Neural cell (in vitro differentiated cells): Measurements from ENCODE around the gene RFX8. TPM values are rescaled to one million over a fixed set of nuclear protein-coding genes. Genes with fewer than 3 reads are reported as not detected.

Experiments used
- H2AFZ ChIP-seq: fragments of 200-600, 300-800 bp; sonication (generic), shearing (Covaris generic); 2 replicates; pipeline ENCODE4 v1.6.0; 2014; ENCODE audit warnings: low read depth, mild to moderate bottlenecking, antibody characterized with exemption, low read length, moderate library complexity
- H3F3A ChIP-seq: fragments of 200-600 bp; shearing (Covaris generic); 2 replicates; pipeline ENCODE4 v1.6.1; 2016; ENCODE audit warnings: mild to moderate bottlenecking, moderate library complexity, mixed read lengths, antibody characterized with exemption, low read length; ENCODE audit not compliant: insufficient read depth, poor library complexity, severe bottlenecking
- H3K27ac ChIP-seq: fragments of 200-600, 300-800 bp; sonication (generic), shearing (Covaris generic); 2 replicates; pipeline ENCODE4 v1.5.1; 2014; ENCODE audit warnings: mild to moderate bottlenecking, low read length, moderate library complexity
- H3K27me3 ChIP-seq: fragments of 300-800, 200-600 bp; sonication (generic), shearing (Covaris generic); 2 replicates; pipeline ENCODE4 v1.6.0; 2014; ENCODE audit warnings: mild to moderate bottlenecking, low read depth, low read length, moderate library complexity; ENCODE audit not compliant: insufficient read depth
- H3K36me3 ChIP-seq: fragments of 300-800, 200-600 bp; sonication (generic), shearing (Covaris generic); 2 replicates; pipeline ENCODE4 v1.5.1; 2014; ENCODE audit warnings: mild to moderate bottlenecking, antibody characterized with exemption, low read length, moderate library complexity; ENCODE audit not compliant: insufficient read depth
- H3K4me2 ChIP-seq: fragments of 300-800, 200-600 bp; sonication (generic), shearing (Covaris generic); 2 replicates; pipeline ENCODE4 v1.6.0; 2014; ENCODE audit warnings: mild to moderate bottlenecking, low read length
- H3K4me3 ChIP-seq: fragments of 300-800, 200-600 bp; sonication (generic), shearing (Covaris generic); 2 replicates; pipeline ENCODE4 v1.5.1; 2014; ENCODE audit warnings: mild to moderate bottlenecking, low read length, moderate library complexity
- H3K79me2 ChIP-seq: fragments of 200-600 bp; shearing (Covaris generic); replicated peaks from 2 replicates; pipeline ENCODE4 v1.6.0; 2014; ENCODE audit warnings: mild to moderate bottlenecking, low read length, moderate library complexity; ENCODE audit not compliant: insufficient read depth
- H3K9ac ChIP-seq: fragments of 300-800, 200-600 bp; sonication (generic), shearing (Covaris generic); 2 replicates; pipeline ENCODE4 v1.6.1; 2016; ENCODE audit warnings: mild to moderate bottlenecking, low read length, mixed read lengths
- H3K9me2 ChIP-seq: fragments of 200-600 bp; shearing (Covaris generic); 2 replicates; pipeline ENCODE4 v1.6.1; 2016; ENCODE audit warnings: mild to moderate bottlenecking, low read length, mixed read lengths; ENCODE audit not compliant: insufficient read depth
- H3K9me3 ChIP-seq: fragments of 200-600, 300-800 bp; sonication (generic), shearing (Covaris generic); 2 replicates; pipeline ENCODE4 v1.6.1; 2016; ENCODE audit warnings: mild to moderate bottlenecking, mixed run types, low read length, moderate library complexity, mixed read lengths
- H4K20me1 ChIP-seq: fragments of 200-600 bp; shearing (Covaris generic); 2 replicates; pipeline ENCODE4 v1.6.1; 2016; ENCODE audit warnings: mild to moderate bottlenecking, mixed run types; ENCODE audit not compliant: insufficient read depth
- EP300 ChIP-seq: fragments of 450-650 bp; conservative IDR thresholded peaks from 2 replicates; pipeline ENCODE4 v1.6.1; 2014; ENCODE audit warnings: antibody characterized with exemption, mild to moderate bottlenecking, moderate library complexity; ENCODE audit not compliant: poor library complexity, severe bottlenecking
- EZH2 ChIP-seq: fragments of 200-600, 300-800 bp; shearing (Covaris generic), sonication (generic); IDR thresholded peaks from 2 replicates; pipeline ENCODE4 v1.6.1; 2014; ENCODE audit warnings: antibody characterized with exemption, low read length, borderline replicate concordance, mild to moderate bottlenecking; ENCODE audit not compliant: insufficient read depth, poor library complexity, severe bottlenecking
- MXI1 ChIP-seq: fragments of 450-650 bp; conservative IDR thresholded peaks from 2 replicates; pipeline ENCODE4 v1.6.1; 2014; ENCODE audit warnings: antibody characterized with exemption, mild to moderate bottlenecking; ENCODE audit not compliant: poor library complexity, severe bottlenecking
- POLR2AphosphoS5 ChIP-seq: IDR thresholded peaks from 2 replicates; pipeline ENCODE4 v1.6.1; 2012
- RAD21 ChIP-seq: fragments of 450-650 bp; conservative IDR thresholded peaks from 2 replicates; pipeline ENCODE4 v1.6.1; 2014; ENCODE audit warnings: antibody characterized with exemption, mild to moderate bottlenecking, moderate library complexity
- SMC3 ChIP-seq: fragments of 450-650 bp; conservative IDR thresholded peaks from 2 replicates; pipeline ENCODE4 v1.6.1; 2014; ENCODE audit warnings: antibody characterized with exemption, mild to moderate bottlenecking, moderate library complexity; ENCODE audit not compliant: poor library complexity
- TAF1 ChIP-seq: IDR thresholded peaks from 2 replicates; pipeline ENCODE4 v1.6.1; 2012; ENCODE audit warnings: low read depth
- polyA plus RNA-seq: library from polyadenylated mRNA; depleted of rRNA; stranded (reverse); fragments of >200 nt; gene quantifications from 2 replicates; pipeline ENCODE4 v1.2.3, GENCODE V29; 2014
- TF ChIP-seq, protein P1 (sequence below): fragments of 450-650 bp; IDR thresholded peaks from 2 replicates; pipeline ENCODE4 v1.5.1; 2014; ENCODE audit warnings: antibody characterized with exemption, mild to moderate bottlenecking, moderate library complexity; ENCODE audit not compliant: poor library complexity, severe bottlenecking
- TF ChIP-seq, protein P2 (sequence below): IDR thresholded peaks from 2 replicates; pipeline ENCODE4 v1.6.1; 2012; ENCODE audit warnings: borderline replicate concordance

RFX8 gene
- polyA plus RNA-seq, 1 donor from 2014 or later: not detected

DNA sequence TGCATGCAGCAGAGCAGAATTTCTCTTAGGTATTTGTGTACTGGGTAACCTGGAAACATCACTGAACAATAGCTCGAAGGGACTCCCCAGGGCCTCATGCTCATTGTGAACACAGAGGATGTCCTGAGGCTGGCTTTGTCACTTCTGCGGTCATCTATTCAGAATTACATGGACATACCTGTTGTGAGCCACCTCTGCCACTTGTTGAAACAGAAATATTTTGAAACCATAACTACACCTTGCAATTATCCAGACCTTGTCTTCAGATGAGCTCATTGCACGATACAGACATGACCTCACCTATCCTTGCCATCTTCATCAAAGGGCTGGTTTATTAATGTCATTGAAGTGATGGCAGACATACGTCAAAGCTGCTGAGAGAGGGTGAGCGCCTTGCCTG lies 64.2 kb downstream of the RFX8 start:
- TF ChIP-seq EP300: no peak
- TF ChIP-seq RAD21: no peak
- no peak for TF ChIP-seq EZH2
- TF ChIP-seq, protein P1, sequence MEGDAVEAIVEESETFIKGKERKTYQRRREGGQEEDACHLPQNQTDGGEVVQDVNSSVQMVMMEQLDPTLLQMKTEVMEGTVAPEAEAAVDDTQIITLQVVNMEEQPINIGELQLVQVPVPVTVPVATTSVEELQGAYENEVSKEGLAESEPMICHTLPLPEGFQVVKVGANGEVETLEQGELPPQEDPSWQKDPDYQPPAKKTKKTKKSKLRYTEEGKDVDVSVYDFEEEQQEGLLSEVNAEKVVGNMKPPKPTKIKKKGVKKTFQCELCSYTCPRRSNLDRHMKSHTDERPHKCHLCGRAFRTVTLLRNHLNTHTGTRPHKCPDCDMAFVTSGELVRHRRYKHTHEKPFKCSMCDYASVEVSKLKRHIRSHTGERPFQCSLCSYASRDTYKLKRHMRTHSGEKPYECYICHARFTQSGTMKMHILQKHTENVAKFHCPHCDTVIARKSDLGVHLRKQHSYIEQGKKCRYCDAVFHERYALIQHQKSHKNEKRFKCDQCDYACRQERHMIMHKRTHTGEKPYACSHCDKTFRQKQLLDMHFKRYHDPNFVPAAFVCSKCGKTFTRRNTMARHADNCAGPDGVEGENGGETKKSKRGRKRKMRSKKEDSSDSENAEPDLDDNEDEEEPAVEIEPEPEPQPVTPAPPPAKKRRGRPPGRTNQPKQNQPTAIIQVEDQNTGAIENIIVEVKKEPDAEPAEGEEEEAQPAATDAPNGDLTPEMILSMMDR: no peak
- TF ChIP-seq POLR2AphosphoS5: no peak
- TF ChIP-seq TAF1: no peak
- TF ChIP-seq SMC3: no peak
- no peak for TF ChIP-seq MXI1
- TF ChIP-seq, protein P2, sequence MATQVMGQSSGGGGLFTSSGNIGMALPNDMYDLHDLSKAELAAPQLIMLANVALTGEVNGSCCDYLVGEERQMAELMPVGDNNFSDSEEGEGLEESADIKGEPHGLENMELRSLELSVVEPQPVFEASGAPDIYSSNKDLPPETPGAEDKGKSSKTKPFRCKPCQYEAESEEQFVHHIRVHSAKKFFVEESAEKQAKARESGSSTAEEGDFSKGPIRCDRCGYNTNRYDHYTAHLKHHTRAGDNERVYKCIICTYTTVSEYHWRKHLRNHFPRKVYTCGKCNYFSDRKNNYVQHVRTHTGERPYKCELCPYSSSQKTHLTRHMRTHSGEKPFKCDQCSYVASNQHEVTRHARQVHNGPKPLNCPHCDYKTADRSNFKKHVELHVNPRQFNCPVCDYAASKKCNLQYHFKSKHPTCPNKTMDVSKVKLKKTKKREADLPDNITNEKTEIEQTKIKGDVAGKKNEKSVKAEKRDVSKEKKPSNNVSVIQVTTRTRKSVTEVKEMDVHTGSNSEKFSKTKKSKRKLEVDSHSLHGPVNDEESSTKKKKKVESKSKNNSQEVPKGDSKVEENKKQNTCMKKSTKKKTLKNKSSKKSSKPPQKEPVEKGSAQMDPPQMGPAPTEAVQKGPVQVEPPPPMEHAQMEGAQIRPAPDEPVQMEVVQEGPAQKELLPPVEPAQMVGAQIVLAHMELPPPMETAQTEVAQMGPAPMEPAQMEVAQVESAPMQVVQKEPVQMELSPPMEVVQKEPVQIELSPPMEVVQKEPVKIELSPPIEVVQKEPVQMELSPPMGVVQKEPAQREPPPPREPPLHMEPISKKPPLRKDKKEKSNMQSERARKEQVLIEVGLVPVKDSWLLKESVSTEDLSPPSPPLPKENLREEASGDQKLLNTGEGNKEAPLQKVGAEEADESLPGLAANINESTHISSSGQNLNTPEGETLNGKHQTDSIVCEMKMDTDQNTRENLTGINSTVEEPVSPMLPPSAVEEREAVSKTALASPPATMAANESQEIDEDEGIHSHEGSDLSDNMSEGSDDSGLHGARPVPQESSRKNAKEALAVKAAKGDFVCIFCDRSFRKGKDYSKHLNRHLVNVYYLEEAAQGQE: no peak
- Histone ChIP-seq H3K9me2 (no peaks in the 10 kb centered on the region), H4K20me1 (no peaks in the 10 kb centered on the region), H3K36me3 (no peaks in the 10 kb centered on the region), H3K4me2 (no peak overlapping the region), H2AFZ (no peak overlapping the region), H3F3A (no peaks in the 10 kb centered on the region), H3K79me2 (no peaks in the 10 kb centered on the region), H3K27ac (no peak overlapping the region), H3K9me3 (no peaks in the 10 kb centered on the region), H3K9ac (no peak overlapping the region), H3K4me3 (no peak overlapping the region), H3K27me3 (no peaks in the 10 kb centered on the region)

DNA sequence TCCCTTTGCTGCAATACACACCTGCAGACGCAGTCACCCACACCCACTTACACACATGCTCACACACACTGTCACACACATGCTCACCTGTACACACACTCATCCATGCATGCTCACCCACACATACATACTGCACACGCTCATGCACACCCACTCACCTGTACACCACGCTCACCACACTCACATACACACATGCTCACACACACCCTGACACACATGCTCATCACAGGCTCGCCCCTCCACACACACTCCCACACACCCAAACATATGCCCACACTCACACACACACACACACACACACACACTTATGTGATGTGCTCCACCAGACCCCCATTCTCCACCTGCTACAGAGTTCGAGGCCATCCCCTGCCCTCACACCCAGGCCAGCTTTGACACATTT lies 64.8 kb downstream of the RFX8 start:
- Histone ChIP-seq H4K20me1 (no peaks in the 10 kb centered on the region), H3K27ac (no peak overlapping the region), H3K4me2 (no peak overlapping the region), H3K36me3 (no peaks in the 10 kb centered on the region), H3K79me2 (no peaks in the 10 kb centered on the region), H3K9me3 (no peaks in the 10 kb centered on the region), H3K4me3 (no peak overlapping the region), H3K27me3 (no peaks in the 10 kb centered on the region), H3K9ac (no peak overlapping the region), H2AFZ (no peak overlapping the region), H3K9me2 (no peaks in the 10 kb centered on the region), H3F3A (no peaks in the 10 kb centered on the region)
- TF ChIP-seq EZH2 (no peak), RAD21 (no peak)
- TF ChIP-seq, protein P1: no peak
